Measurements from ENCODE around the gene EEPD1.

Gene EEPD1

DNA sequence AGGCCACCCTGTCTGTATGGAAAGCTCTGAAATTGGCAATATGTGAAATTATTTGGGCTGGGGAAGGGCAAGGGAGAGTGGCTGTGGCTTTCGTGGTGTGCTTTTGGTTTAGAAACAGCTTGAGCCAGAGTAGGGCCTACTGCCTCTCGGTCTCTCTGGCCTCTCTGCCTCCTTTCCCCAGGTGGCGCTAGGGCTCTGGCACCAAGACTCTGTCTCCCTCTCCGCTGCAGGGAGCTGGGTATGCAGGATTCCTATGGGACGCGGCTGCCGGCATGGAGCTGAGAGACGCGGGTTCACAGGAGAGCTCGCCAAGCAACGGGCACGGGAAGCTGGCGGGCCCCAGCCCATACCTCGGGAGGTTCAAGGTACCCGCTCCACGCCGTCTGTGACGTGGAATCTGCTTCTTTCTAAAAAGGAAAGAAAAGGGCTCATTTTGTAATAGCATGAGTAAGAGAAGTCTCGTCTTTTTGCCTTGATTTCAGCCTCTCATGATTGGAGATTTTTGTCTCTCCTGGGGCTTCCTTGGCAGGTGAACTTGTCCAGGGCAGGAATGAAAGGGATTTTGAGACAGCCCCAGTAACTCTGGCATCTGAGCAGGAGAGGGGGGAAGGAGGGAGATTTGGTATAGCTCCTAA is 131.5 kb downstream of the EEPD1 start:
- no peak for DNase-seq

DNA sequence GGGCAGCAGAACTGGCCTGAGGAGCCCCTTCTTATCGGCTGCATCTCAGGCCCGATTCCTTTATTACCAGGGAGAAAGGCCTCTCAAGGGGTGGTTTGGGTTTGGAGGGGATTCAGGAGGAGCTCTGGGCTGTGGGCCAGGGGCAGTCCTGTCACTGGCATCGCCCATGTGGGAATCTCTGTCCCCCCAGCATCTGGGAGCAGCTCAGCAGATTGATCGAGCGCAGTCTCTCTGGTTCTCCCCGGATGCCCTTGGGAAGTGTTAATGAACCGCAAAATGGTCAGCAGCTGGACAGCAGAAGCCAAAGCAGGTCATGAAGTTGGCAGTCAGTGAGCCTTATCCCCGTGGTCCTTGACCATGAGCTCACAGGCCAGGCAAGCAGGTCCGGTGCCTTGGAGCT is 132.2 kb downstream of the EEPD1 start:
- no peak for DNase-seq

GRCh38 chr7:36286226-36286625 is 133.2 kb downstream of the EEPD1 start:
- no peak for DNase-seq

DNA sequence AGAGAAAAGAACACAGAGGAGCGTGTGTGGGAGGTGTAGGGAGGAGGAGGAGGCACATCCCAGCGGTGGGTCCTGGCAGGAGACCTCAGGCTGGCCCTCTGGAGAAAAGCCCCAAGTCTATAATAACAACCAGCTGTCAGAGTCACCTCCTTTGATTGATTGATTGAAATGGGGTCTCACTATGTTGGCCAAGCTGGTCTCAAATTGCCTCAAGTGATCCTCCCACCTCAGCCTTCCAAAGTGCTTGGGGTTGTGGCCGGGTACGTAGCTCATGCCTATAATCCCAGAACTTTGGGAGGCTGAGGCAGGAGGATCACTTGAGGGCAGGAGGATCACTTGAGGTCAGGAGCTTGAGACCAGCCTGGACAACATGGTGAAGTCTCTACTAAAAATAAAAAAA is 133.6 kb downstream of the EEPD1 start:
- DNase-seq: no peak

DNA sequence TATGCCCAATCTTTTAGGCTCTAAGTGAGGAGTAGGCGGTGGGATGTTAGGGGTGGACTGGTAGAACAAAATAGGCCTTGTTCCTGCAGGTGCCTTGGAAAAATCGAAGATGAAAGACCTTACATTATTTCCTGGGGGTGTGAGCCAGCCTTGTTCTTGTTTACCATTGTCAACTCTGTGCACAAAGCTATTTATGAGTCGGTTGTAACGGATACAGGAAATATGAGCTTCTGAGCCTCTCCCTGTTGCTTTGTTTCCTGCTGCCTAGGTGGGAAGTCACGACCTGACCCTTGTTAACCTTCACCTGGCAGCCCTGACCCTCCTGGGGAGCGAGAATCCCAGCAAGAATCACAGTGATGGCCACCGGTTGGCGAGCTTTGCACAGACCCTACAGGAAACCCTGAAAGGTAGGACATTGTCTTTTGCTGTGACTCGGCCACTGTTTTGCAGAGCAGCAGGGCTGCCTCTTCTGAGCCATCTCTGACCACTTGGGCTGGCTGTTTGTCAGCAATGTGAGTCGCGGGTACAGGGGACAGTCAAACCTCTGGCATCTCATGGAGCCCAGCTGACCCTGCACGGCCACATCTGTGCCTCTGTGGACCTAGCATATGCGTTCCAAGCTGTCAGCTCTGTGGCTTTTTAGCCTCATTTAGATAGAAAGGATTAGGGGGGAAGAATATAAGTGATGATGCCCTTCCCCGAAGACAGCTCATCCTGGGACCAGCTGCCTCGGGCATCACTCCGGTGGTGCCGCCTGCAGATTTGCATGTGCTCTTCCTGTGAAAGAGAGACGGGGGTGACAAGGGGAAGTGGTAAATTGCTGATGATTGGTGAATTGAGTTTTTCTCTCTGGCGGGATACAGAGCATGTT is 134.6 kb downstream of the EEPD1 start:
- DNase-seq: peak; percentile 62

- no peak for DNase-seq
Measured at GRCh38 chr7:36288501-36288900, 135.4 kb downstream of the EEPD1 start.

DNA sequence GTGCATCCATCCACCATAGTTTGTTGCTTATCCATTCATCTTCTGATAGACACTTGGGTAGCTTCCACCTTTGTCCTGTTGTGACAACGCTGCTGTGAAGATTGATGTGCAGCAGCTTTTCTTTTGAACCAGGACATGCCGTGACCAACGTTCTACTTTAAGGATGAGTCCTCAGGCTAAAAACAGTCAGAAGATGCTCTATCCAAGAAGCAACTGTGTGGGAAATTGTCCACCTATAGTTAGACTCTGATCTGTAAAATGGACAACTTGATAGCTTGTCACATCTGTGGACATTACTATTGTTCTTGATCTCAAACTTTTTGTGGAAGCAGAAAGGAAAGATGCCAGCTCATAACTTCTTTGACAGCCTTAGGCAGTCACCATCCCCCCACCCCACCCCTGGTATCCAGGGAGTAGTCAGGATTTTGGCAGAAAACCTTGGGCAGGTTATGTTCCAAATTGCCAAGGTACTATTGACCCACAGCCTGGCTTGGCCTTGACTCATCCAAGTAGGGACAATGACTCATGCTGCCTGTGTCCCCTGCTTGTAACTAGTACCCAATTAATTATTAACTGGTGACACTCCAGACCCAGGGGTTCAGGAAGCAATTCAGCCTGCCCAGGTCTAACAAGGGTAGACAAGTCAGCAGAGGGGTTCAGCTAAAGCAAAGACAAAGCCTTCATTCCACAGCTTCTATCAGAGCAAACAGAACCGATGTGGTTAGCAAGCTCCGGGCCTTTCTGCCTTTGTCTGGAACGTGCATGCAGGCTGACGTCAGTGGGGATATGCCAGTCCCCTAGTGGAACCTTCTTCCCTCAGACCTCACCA is 137.0 kb downstream of the EEPD1 start:
- no peak for DNase-seq

DNA sequence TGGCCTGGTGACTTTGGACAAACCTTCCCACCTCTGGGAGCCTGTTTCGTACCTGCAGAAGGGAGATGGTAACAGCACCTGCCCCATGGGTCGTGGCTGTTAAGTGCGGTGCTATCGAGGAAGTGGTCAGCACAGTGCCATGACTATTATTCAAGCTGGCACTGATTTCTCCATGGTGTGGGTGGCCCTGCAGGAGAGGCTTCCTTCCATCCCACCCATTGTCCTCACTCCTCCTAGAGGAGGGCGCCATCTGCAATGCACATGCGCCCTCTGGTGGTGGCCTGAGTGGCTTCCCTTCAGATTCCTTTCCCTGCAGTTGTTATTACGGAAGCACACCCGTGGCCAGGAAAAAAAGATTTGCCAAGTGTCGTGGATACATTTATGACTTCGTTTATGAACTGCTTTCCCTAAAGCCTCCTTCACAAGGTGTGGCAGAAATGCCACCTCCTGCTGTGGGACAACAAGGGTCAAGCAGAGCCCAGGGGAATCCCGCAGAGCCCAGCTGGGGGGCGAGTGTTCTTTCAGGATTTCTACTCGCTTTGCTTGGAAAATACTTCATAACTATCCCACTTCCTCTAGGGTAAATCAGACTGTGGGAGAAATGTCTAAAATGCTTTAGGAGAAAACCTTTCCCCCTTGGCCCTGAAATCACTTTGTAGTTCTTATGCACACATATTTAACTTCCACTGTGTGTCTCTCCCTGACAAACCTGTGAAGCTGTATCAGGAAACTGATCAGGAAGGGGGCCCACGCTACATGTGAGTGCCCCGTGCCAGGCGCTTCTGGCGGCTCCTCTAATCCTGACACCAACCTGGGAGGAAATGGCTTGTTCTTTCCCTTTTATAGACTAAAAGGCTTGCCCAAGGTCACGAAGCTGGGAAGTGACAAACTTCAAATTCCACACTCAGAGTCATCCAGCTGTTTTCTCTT is 138.6 kb downstream of the EEPD1 start:
- peak; percentile 23 for DNase-seq

DNA sequence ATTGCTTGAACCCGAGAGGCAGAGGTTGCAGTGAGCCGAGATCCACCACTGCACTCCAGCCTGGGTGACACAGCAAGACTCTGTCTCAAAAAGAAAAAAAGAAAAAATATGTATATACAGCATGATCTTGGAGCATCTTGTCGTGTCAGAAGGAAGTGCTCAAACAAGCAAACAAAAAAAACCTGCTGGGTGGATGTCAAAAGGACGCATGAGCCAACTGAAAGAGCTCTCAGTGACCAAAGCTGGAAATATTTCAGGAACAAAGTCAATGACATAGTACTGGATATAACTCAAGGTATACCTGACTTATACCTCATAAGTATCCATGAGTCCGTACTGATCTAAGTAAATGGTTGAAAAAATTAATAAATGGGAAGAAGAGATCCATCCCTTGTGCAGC is 142.0 kb downstream of the EEPD1 start:
- no peak for DNase-seq

GRCh38 chr7:36296284-36296683 is 143.2 kb downstream of the EEPD1 start:
- DNase-seq: no peak

GRCh38 chr7:36297364-36298009 is 144.4 kb downstream of the EEPD1 start:
- DNase-seq: no peak

DNA sequence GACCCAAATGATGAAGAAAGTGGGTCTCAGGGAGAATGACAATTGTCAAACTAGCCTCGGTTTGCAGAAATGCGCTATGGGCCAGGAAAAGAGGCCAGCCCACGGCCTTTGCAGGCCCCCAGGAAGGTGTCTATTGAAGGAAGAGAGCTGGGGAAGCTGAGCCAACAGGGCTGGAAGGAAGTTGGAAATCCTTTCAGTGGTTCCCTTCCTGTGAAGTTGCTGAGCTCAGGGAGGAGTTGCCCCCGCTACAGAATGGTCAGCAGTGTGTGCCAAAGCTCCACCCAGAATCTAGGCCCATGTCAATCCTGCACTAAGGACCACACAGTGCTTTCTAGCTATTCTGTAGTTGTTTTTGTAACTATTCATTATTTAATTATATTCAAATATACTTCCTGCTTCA is 145.1 kb downstream of the EEPD1 start:
- DNase-seq: no peak

GRCh38 chr7:36299223-36299774 is 146.2 kb downstream of the EEPD1 start:
- no peak for DNase-seq

DNA sequence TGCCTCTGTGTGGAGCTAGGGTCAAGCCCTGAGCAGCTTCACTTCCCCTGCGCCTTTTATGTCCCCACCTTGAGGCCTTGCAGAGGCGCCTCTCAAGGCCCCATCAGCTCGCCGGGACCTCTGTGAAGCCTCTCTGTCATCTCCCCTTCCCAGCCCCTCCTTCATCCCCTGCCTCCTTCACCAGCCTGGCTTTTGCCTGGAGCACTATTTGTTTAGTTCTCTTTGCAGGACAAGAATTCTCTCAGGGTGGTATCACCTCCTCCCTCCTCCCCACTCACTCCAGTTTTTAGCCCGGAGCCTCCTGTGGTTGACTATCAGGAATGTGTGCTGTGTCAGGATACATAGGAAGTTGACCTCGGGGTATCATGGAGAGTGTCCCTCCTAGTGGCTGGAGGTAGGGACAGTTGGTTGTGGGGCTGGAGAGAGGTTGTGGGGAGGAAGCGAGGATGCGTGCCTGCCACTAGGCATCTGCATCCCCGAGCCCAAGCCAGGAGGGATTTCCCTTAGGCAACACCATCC is 146.8 kb downstream of the EEPD1 start:
- no peak for DNase-seq

- DNase-seq: no peak
Measured at GRCh38 chr7:36300696-36301350, 147.8 kb downstream of the EEPD1 start.

GRCh38 chr7:36301914-36302771 is 149.1 kb downstream of the EEPD1 start:
- DNase-seq: no peak

DNA sequence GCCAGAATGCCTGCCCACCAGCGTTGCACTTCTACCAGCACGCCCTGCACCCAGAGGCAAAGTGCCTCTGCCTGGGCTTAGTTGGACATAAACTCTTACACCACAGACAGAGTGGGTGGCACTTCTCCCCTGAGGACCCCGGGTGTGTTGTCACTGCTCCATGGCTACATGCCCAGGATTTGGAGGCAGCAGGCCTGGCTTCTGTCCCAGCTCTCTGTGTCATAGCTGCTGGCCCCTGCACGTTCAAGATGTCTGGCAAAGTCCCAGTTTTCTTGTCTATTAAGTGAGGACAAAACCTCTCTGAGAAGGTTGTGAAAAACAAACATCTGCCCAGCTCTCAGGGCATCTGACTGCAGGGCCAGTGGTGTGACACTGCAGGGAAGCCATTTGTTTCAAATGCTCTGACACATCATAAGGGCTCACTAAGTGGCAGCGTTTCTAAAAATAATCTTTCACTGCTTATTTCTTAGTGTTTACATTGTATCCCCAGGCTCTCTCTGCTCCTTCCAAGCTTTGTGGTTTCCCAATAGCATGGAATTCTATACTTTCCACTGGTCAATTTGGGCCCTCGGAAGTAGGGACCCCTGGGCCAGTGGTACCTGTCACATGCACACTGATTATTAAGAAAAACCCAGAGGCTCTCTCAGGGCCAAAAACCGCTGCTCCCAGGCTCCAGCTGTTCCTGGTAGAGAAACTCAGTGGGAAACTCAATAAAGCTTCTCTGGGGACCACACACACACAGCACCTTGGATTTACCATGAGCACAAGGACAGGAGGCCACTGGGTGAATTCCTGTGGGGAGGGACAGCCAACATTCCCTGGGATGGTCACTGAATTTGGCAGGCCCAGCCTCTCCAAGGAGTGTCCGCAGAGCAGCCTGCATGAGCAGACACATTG is 150.4 kb downstream of the EEPD1 start:
- DNase-seq: no peak

- no peak for DNase-seq
Measured at GRCh38 chr7:36304099-36304425, 151.0 kb downstream of the EEPD1 start.

GRCh38 chr7:36305226-36305625 is 152.2 kb downstream of the EEPD1 start:
- DNase-seq: no peak

Measured in NCI-H526 treated with DMSO at 0.1 percent for 48 hours (cell line).